ENCODE measurements around the gene MEPCE.
A peak's percentile ranks its signal among the peaks of the same experiment; 100 is the strongest.
"Not testable (repeated sequence)": the region's sequence is repeated elsewhere in the genome, so short reads cannot be mapped to it uniquely, and the experiment has no call there.

Gene MEPCE

DNA sequence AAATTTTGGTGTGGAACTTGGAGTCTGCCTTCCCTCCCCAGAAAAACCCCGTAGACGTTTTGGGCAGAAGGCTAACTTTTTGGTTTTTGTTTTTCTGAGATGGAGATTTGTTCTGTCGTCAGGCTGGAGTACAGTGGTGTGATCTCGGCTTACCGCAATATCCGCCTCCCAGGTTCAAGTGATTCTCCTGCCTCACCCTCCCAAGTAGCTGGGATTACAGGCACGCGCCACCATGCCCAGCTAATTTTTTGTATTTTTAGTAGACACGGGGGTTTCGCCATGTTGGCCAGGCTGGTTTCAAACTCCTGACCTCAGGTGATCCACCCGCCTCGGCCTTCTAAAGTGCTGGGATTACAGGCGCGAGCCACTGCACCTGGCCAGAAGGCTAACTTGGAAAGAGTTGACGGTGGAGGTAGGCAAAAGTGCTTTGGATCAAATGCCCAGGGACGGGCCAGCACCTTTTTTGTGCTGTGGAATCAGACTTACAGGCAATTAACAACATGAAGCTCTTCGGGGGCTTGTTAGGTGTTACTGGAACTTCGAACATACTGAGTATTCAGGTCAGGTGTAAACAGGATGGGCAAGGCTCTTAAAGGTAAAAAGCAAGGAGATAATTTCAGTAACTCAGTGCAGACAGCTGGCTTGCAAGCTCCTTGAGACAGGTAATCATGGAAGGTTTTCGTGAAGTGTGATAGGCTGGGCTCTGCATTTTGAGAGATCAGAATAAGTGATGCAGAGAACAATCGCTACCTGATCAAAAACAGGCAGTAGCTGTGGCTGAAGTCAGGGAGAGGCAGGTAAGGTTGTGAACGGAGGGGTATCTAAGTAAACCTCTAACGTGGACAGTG, 4.9 kb downstream of the MEPCE start:
- no peak for DNase-seq

DNA sequence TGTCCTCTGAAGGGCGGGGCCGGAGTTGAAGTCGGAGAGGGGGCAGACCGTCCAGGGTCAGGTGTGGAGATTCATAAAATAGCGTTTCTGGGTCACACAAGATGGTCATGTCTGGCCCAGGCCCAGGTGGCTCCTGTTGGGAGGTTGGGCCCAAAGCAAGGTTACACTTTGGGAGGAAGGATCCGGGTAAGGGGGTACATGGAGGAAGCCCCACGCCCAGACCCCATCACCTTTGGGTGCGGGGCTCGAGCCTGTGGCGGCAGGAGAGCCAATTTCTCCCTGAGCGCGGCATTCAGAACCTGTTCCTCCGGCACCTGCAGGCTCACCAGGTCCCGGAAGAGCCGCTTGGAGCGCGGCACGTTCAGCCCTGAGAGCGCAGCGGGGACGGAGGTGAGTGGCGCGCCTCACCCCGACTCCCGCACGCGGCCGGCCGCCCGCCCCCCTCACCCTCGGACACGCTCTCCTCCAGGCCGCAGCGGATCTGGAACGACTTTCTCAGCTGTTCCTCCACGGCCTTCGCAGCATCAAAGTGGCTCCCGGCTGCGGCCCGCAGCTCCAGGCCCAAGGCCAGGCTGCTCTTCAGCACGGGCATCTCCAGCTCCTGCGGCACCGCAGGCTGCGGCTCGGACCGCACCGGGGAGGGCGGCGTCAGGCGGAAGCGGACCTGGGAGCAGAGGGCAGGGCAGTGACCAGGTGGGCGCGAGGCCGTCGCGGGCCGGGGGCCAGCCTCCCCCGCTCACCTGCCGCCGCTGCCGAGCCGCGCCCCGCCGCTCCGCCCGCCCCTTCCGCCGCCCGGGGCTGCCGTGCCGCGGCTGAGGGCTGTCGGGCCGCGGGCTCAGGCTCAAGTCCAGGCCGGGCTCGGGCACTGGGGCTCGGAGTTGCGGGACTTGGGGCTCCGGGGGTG, 6.0 kb downstream of the MEPCE start:
- peak; percentile 31 for DNase-seq

DNA sequence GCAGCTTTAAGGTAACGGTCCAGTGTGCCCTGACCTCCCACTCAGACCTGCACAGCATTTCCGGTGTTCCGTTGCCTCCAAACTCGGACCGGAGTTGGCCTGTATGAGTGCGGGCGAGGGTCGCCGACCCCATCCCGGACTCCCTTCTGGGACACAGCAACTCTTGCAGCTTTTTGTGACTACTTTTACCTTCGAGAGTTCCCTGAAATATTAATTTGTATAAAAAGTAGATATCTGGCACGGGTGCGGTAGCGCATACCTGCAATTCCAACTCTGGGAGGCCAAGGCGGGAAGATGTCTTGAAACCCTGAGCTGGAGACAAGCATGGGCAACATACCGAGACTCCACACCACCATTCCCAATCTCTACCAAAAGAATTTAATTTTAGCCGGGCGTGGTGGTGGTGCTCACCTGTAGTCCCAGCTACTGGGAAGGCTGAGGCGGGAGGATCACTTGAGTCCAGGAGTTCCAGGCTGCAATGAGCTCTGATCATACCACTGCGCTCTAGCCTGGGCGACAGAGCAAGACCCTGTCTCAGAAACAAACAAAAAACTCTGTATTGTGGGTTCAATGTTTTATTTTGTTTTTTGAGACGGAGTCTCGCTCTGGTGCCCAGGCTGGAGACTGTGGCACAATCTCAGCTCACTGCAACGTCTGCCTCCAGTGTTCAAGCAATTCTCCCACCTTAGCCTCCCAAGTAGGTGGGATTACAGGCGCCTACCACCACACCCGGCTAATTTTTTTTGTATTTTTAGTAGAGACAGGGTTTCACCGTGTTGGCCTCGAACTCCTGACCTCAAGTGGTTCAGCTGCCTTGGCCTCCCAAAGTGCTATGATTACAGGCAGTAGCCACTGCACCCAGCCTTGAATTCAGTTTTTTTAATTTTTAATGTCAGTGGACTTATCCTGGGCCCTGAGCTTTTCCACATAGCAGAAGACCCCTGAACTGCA, 7.8 kb downstream of the MEPCE start:
- DNase-seq: no peak

GRCh38 chr7:100438172-100438571, 8.5 kb downstream of the MEPCE start:
- no peak for DNase-seq

GRCh38 chr7:100438731-100439130, 9.1 kb downstream of the MEPCE start:
- DNase-seq: not testable (repeated sequence)

DNA sequence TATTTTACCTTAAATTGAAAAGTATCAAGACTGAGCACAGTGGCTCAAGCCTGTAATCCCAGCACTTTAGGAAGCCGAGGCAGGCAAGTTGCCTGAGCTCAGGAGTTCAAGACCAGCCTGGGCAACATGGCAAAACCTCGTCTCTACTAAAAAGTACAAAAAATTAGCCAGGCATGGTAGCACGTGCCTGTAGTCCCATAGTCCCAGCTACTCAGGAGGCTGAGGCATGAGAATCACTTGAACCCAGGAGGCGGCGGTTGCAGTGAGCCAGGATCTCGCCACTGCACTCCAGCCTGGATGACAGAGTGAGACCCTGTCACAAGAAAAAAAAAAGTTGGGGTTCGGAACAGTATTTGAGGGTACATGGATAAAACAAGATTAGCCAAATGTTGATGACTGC, 9.6 kb downstream of the MEPCE start:
- DNase-seq: not testable (repeated sequence)

DNA sequence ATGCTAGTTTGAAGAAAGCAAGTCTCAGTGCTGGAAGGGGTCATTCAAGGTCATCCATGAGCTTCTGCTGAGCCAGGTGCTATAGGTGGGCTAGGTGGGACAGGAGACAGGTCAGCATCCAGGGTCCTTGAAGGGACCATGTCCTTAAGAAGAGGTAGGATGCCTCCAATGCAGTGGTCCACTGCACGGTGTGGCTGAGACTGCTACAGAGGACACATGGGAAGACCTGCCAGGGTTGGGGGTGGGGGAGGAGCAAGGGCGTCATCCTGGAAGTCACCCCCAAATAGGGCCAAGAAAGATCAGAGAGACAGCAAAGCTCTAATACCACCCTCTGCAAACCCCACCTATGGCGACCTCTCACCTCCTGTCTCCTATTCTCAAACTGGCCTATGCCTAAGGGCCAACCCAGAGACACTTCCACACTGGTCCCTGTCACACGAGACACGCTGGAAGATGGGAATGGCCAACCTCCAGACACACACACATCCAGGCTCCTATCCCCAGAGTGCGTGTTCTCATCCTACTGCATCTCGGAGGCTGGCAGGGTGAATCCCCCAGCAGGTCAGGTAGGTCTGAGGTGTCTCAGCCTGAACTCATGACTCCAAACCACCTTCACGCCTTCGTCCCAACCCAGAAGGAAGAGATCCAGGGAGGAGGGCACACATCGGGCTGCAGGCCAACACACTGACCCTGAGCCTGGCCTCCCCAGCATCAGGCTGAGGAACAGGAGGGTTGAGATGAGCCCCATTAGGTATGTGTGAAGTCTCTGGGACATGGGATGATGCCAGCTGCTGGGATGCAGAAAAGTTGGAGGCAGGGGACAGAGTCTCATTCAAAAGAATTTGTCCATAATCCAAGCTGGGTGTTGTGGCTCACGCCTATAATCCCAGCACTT, 12.3 kb downstream of the MEPCE start:
- DNase-seq: no peak

DNA sequence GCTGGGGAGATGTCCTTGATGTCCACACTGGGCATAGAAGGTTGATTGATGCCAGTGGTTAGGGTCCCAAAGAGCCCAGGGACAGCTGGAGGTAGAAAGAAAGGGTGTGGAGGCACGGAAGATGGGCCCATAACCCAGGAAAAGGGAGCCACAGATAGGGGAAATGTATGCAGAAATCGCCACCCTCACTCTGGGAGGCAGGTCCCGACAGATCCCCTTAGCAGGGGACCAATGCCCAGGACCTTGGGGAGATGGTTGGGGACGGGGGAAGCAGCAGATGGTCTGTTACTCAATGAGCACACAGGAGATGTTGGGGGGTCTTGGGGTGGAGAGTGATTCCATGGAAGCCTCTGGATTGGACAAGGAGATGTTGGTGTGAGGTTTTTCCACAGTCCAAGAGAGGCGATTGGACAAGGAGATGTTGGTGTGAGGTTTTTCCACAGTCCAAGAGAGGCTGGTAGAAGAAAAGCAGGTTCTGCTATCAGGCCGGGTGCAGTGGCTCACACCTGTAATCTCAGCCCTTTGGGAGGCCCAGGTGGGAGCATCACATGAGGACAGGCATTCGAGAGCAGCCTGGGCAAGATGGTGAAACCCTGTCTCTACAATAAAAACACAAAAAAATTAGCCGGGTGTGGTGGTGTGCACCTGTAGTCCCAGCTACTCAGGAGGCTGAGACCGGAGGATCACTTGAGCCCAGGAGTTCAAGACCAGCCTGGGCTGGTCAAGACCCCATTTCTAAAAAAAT, 13.6 kb downstream of the MEPCE start:
- DNase-seq: no peak

GRCh38 chr7:100444311-100445278, 15.0 kb downstream of the MEPCE start:
- DNase-seq: peak; percentile 85

DNA sequence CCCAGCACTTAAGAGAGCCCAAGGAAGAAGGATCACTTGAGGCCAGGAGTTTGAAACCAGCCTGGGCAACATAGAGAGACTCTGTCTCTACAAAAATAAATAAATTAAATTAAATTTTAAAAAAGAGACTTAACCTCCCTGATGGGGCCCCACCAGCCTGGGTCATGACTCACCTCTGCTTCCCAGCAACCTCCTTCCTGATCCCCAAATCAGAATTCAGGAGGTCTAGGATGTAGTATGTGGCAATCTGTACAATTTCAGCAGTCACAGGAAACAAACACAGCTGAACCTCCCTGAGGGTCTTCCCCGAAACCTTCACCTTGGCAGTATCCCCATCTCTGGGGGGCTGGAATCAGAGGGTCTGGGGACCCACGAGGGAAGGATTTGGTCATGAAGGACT, 16.4 kb downstream of the MEPCE start:
- DNase-seq: peak; percentile 58

DNA sequence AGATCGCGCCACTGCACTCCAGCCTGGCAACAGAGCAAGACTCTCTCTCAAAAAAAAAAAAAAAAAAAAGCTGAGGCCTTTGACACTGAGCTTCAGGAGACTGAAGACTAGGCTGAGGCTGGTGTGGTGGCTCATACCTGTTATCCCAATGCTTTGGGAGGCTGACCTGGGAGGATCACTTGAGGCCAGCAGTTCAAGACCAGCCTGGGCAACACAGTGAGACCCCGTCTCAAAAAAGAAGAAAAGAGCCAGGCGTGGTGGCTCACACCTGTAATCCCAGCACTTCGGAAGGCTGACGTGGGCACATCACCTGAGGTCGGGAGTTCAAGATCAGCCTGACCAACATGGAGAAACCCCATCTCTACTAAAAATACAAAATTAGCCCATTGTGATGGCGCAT, 17.7 kb downstream of the MEPCE start:
- not testable (repeated sequence) for DNase-seq

DNA sequence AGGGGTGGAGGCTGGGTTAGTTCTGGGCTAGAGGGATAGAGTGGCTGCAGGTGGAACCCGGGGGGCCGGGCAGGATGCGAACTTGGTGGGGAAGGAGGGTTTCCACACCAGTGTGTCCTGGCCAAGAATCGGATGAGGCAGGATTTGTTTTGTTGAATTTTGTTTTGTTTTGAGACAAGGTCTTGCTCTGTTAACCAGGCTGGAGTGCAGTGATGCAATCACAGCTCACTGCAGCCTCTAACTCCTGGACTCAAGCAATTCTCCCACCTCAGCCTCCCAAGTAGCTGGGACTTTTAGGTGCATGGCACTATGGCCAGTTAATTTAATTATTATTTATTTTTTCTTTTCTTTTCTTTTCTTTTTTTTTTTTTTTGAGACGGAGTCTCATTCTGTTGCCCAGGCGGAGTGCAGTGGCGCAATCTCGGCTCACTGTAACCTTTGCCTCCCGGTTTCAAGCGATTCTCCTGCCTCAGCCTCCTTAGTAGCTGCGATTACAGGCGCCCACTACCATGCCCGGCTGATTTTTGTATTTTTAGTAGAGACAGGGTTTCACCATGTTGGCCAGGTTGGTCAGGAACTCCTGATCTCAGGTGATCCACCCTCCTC, 19.7 kb downstream of the MEPCE start:
- DNase-seq: no peak

DNA sequence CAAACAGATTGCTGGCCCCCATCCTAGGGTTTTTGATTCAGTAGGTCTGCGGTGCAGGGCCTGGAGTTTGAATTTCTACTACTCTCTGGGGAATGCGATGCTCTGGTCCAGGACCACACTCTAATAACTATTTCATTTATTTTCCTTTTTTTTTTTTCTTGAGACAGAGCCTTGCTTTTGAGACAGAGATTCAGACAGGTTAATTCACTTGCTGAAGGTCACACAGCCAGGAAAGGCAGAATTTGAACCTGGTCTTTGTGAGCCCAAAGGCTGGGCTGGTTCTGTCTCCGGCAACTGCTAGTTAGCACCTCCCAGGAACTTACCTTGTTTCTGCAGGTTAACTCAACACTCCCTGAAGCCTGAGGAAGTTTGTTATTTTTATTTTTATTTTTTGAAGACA, 22.9 kb downstream of the MEPCE start:
- DNase-seq: no peak

DNA sequence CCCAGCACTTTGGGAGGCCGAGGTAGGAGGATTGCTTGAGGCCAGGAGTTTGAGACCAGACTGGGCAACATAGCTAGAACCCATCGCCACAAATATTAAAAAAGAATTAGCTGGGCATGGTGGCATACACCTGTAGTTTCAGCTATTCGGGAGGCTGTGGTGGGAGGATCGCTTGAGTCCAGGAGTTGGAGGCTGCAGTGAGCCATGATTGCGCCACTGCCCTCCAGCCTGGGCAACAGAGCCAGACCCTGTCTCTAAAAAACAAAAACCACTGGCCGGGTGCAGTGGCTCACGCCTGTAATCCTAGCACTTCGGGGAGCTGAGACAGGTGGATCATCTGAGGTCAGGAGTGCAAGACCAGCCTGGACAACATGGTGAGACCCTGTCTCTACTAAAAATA, 24.2 kb downstream of the MEPCE start:
- not testable (repeated sequence) for DNase-seq

GRCh38 chr7:100455206-100455605, 25.6 kb downstream of the MEPCE start:
- no peak for DNase-seq

DNA sequence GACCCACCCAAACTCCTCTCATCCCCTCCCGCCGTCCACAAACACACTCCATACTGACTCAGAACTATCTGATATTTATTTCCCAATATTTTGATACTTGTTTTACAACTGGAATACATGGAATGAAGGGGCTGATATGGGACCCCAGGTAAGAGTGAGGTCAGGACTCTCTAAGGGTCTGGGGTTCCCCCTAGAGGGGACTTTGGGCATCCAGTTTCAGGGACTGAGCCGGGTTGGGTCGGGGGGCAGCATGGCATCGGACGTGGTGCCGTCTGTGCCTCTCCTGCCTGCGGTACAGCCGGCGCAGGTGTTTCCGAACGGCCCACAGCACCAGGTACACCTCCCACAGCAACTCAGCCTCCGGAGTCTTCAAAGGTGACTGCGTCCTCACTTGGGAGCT, 26.9 kb downstream of the MEPCE start:
- no peak for DNase-seq

GRCh38 chr7:100457033-100457432, 27.4 kb downstream of the MEPCE start:
- DNase-seq: no peak

DNA sequence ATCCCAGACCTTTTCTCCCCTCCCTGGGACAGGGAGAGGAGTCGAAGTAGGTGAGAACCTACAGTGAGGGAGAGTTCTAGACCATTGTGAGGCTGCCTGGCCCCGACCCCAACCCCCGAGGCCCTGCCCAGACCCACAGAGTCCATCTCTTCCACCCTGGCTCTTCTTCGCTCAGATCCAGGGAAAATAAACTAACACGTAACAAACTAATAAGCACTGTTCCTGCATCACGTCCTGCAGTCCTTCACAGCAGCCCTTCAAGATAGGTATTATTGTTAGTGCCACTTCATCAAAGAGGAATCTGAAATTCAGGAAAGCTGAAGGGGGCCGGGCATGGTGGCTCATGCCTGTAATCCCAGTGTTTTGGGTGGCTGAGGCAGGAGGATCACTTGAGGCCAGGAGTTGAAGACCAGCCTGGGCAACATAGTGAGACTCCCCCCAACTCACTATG, 34.6 kb downstream of the MEPCE start, which contains the start of gene SPACDR:
Gene SPACDR, minus strand, starts transcription at position 51 of the 451 bp plus-strand sequence. CDS start 235 bp downstream, outside the sequence.
- DNase-seq: peak; percentile 58

- no peak for DNase-seq
Measured at GRCh38 chr7:100464791-100465190, 35.2 kb downstream of the MEPCE start.

All from EL (cell line).